ENCODE results near the gene ID1. TPM values are rescaled to one million over a fixed set of nuclear protein-coding genes. Genes with fewer than 3 reads are reported as not detected.

Gene ID1
- total and polyA plus RNA-seq, 2 of the 13 experiments (the other 11 are each of a cell fraction or from before 2014, with no cell fraction given): 320 to 419 TPM

- TF ChIP-seq FUBP1 (CRISPR knock-in tag; IDR thresholded peaks at IDR 0.05; ENCODE audit: borderline replicate concordance) (no peak), ADNP (CRISPR knock-in tag; IDR thresholded peaks at IDR 0.05) (peak; percentile 85; the same call in 1 of the 2 replicates), RCOR2 (CRISPR knock-in tag; IDR thresholded peaks at IDR 0.05) (peak; percentile 88), ZBTB49 (CRISPR knock-in tag; IDR thresholded peaks at IDR 0.05; ENCODE audit: borderline replicate concordance) (no peak), RFX3 (CRISPR knock-in tag; IDR thresholded peaks at IDR 0.05) (no peak), ELF3 (CRISPR knock-in tag; IDR thresholded peaks at IDR 0.05) (0 out of 2 replicates have a peak, but pooled peaks have one; percentile 15), HDAC2 (CRISPR knock-in tag; IDR thresholded peaks at IDR 0.05) (peak; percentile 42; the same call in 1 of the 2 replicates), ZNF503 (CRISPR knock-in tag; IDR thresholded peaks at IDR 0.05) (no peak), CAMTA2 (CRISPR knock-in tag; IDR thresholded peaks at IDR 0.05; ENCODE audit: borderline replicate concordance) (0 out of 2 replicates have a peak, but pooled peaks have one; percentile 33), TARDBP (CRISPR knock-in tag; IDR thresholded peaks at IDR 0.05) (0 out of 2 replicates have a peak, but pooled peaks have one; percentile 38), ZNF3 (CRISPR knock-in tag; IDR thresholded peaks at IDR 0.05) (peak; percentile 41; the same call in 1 of the 2 replicates), ARNT2 (CRISPR knock-in tag; IDR thresholded peaks at IDR 0.05; ENCODE audit: low read depth) (no peak), ZNF20 (CRISPR knock-in tag; IDR thresholded peaks at IDR 0.05) (0 out of 2 replicates have a peak, but pooled peaks have one; percentile 35), ZNF672 (CRISPR knock-in tag; IDR thresholded peaks at IDR 0.05) (no peak), CBX1 (IDR thresholded peaks at IDR 0.05; ENCODE audit: low read depth) (peak; percentile 55), ZNF496 (CRISPR knock-in tag; IDR thresholded peaks at IDR 0.05; ENCODE audit: insufficient replicate concordance) (no peak), ARNT (IDR thresholded peaks at IDR 0.05) (no peak), ZNF362 (CRISPR knock-in tag; IDR thresholded peaks at IDR 0.05; ENCODE audit: borderline replicate concordance) (0 out of 2 replicates have a peak, but pooled peaks have one; percentile 13), TFAP4 (IDR thresholded peaks at IDR 0.05; ENCODE audit: borderline replicate concordance, low read depth) (no peak)
These were observed 8.1 kb upstream of the ID1 start (continued) for GRCh38 chr20:31596831-31597480.

Data from HepG2 (cell line).